NCI-H345 (cell line): Measurements from ENCODE around the gene EN2.

Experiments
- DNase-seq: peaks from one replicate; lab custom pipeline; 2025; lab: John Stamatoyannopoulos, UW

EN2 gene

GRCh38 chr7:155509359-155509724 lies 51.4 kb downstream of the EN2 start:
- DNase-seq, result no peak

DNA sequence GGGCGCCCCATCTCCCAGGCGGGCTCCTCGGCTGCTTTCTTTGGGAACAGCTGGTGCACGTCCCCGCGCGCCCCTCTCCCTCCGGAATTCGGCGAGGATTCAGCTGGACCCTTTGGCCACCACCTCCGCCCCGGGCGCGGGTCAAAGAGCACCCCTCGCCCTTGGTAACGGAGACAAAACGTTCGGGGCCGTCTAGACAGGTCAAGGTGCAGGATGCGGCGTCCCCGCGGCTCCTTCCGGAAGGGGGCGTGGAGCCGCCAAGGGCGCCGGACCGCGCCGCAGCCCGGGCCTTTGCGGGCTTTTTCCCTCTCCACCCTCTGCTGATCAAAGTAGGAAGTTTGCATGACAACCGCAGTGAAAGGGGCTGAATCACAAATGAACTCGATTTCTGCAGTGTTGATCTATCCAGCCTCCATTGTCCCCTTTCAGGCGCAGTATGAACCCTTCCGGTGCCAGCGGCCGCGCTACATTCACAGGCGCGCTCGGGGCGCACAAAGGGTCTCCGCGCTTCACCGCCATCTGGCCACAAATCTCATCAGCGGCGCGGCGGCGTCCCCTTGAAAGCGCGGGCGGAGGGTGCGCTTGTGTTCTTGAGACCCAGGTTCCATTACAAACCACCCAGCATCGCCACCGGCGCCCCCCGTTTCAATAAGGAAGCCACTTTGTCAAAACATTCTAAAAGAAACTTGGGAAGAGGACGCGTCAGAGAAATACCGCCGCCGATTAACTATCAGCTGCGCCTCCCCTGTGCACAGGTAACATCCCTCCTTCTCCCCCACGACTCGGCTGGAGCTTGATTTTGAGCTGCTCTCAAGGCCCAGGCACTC lies 52.0 kb downstream of the EN2 start:
- DNase-seq, result no peak

- DNase-seq, result no peak
Observed at GRCh38 chr7:155510975-155511701, 53.2 kb downstream of the EN2 start.

DNA sequence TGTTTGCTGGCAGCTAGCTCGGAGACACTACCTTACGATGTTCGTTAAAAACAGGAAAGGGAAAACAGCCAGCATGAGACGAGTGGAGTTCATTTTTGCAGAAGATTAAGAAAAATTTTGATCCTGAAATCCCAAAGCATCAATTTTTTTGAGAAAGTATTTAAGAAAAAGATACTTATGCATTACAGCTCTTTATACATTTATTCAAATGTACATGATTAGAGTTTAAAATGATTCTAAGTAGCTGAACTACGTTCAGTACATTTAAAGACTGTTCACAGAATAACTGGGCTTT lies 53.7 kb downstream of the EN2 start:
- no peak for DNase-seq

- no peak for DNase-seq
Observed at GRCh38 chr7:155512246-155512887, 54.4 kb downstream of the EN2 start.

DNA sequence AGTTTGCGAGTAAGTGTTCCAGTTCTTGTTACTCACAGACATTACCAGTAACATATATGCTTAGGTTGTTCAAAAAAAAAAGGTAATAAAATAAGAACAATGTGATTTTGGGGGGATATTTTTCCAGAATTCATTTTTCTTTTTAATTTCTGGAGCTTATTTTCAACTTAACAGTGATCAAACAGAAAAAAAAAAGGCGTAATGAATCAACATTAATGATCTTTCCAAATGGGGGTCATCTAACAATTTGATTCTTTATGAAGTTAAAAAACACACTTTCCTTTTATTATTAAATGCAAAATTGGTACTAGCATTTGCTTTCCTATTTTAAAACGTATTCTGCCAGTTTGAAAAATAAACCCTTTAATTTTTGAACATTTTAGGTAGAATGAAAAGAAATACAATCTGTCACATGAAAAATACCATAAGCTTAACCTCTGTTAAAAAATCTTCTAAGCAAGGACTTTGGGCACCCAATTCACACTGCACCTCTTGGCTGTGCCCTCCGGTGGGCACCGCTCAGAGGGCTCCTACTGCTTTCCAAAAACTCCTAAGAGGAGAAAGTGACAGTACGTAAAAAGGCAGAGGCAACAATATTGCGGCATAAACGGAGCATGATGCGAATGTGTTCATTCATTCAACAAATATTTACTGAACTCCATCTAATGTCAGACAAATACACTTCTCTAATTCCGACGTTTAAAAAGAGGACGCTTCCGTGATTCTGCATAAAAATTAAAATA lies 55.8 kb downstream of the EN2 start:
- no peak for DNase-seq

- no peak for DNase-seq
Observed at GRCh38 chr7:155514296-155514695, 56.4 kb downstream of the EN2 start.
